Astrocyte (in vitro differentiated cells and primary cell): ENCODE results near the gene CHRD. TPM values are rescaled to one million over a fixed set of nuclear protein-coding genes. Genes with fewer than 3 reads are reported as not detected.
A peak's percentile ranks its signal among the peaks of the same experiment; 100 is the strongest.

ENCODE experiments used
- DNase-seq: peaks from one replicate; pipeline ENCODE4 v3.0.0-alpha.2; 2010; ENCODE audit warnings: low read depth
- FAIRE-seq: peaks from 2 replicates; lab custom pipeline; 2011; peaks lifted over from hg19 to GRCh38; lab: Jason Lieb, UNC
- H2AFZ ChIP-seq: 2 replicates; pipeline ENCODE4 v1.6.0; 2012; ENCODE audit warnings: low read depth, low read length, inconsistent platforms
- H3K27ac ChIP-seq: 2 replicates; pipeline ENCODE4 v1.5.1; 2011; ENCODE audit warnings: low read depth, low read length, inconsistent platforms
- H3K27me3 ChIP-seq: 2 replicates; pipeline ENCODE4 v1.6.0; 2011; ENCODE audit warnings: low read length, inconsistent platforms; ENCODE audit not compliant: insufficient read depth
- H3K36me3 ChIP-seq: 2 replicates; pipeline ENCODE4 v1.5.1; 2011; ENCODE audit warnings: low read length, inconsistent platforms; ENCODE audit not compliant: insufficient read depth
- H3K4me1 ChIP-seq: 2 replicates; pipeline ENCODE4 v1.5.1; 2011; ENCODE audit warnings: low read length, inconsistent platforms; ENCODE audit not compliant: insufficient read depth
- H3K4me2 ChIP-seq: 2 replicates; pipeline ENCODE4 v1.6.0; 2012; ENCODE audit warnings: low read length, inconsistent platforms
- H3K4me3 ChIP-seq: 2 replicates; pipeline ENCODE4 v1.5.1; 2011; ENCODE audit warnings: low read depth, mild to moderate bottlenecking, low read length, inconsistent platforms; ENCODE audit not compliant: insufficient read depth
- H3K79me2 ChIP-seq: 2 replicates; pipeline ENCODE4 v1.6.0; 2012; ENCODE audit warnings: mild to moderate bottlenecking, low read length, inconsistent platforms; ENCODE audit not compliant: insufficient read depth
- H3K9ac ChIP-seq: 2 replicates; pipeline ENCODE4 v1.6.0; 2012; ENCODE audit warnings: mild to moderate bottlenecking, low read length, inconsistent platforms
- H3K9me3 ChIP-seq: 2 replicates; pipeline ENCODE4 v1.5.1; 2012; ENCODE audit warnings: low read depth, mild to moderate bottlenecking, low read length, inconsistent platforms; ENCODE audit not compliant: insufficient read depth
- H4K20me1 ChIP-seq: 2 replicates; pipeline ENCODE4 v1.6.0; 2012; ENCODE audit warnings: low read length, inconsistent platforms; ENCODE audit not compliant: insufficient read depth
- H3K27ac Mint-ChIP-seq: one replicate; pipeline ENCODE4 v1.8.0; 2021; ENCODE audit warnings: mild to moderate bottlenecking, mixed read lengths; ENCODE audit not compliant: unreplicated experiment
- H3K27me3 Mint-ChIP-seq: one replicate; pipeline ENCODE4 v1.8.0; 2021; ENCODE audit warnings: low read depth, mixed read lengths; ENCODE audit not compliant: unreplicated experiment
- H3K36me3 Mint-ChIP-seq: one replicate; pipeline ENCODE4 v1.8.0; 2021; ENCODE audit warnings: low read depth, mixed read lengths; ENCODE audit not compliant: unreplicated experiment
- H3K4me1 Mint-ChIP-seq: one replicate; pipeline ENCODE4 v1.8.0; 2021; ENCODE audit warnings: low read depth, mixed read lengths; ENCODE audit not compliant: unreplicated experiment
- H3K4me3 Mint-ChIP-seq: one replicate; pipeline ENCODE4 v1.8.0; 2021; ENCODE audit warnings: mild to moderate bottlenecking, moderate library complexity, mixed read lengths; ENCODE audit not compliant: unreplicated experiment
- H3K9me3 Mint-ChIP-seq: one replicate; pipeline ENCODE4 v1.8.0; 2021; ENCODE audit warnings: mild to moderate bottlenecking, mixed read lengths; ENCODE audit not compliant: unreplicated experiment
- EZH2 ChIP-seq: IDR thresholded peaks from 2 replicates; pipeline ENCODE4 v1.6.1; 2012; ENCODE audit warnings: mild to moderate bottlenecking, low read length, inconsistent platforms; ENCODE audit not compliant: insufficient read depth
- total RNA-seq: library from RNA; stranded (reverse); gene quantifications from 2 replicates; pipeline ENCODE4 v1.2.1, GENCODE V29; 2021
- TF ChIP-seq, protein P1 (sequence below): IDR thresholded peaks from 2 replicates; pipeline ENCODE4 v1.5.1; 2011; ENCODE audit warnings: low read depth, mild to moderate bottlenecking, inconsistent platforms, low read length, moderate library complexity; ENCODE audit not compliant: insufficient read depth

Gene CHRD
- total RNA-seq, 1 donor from 2014 or later: 3.4 TPM

DNA sequence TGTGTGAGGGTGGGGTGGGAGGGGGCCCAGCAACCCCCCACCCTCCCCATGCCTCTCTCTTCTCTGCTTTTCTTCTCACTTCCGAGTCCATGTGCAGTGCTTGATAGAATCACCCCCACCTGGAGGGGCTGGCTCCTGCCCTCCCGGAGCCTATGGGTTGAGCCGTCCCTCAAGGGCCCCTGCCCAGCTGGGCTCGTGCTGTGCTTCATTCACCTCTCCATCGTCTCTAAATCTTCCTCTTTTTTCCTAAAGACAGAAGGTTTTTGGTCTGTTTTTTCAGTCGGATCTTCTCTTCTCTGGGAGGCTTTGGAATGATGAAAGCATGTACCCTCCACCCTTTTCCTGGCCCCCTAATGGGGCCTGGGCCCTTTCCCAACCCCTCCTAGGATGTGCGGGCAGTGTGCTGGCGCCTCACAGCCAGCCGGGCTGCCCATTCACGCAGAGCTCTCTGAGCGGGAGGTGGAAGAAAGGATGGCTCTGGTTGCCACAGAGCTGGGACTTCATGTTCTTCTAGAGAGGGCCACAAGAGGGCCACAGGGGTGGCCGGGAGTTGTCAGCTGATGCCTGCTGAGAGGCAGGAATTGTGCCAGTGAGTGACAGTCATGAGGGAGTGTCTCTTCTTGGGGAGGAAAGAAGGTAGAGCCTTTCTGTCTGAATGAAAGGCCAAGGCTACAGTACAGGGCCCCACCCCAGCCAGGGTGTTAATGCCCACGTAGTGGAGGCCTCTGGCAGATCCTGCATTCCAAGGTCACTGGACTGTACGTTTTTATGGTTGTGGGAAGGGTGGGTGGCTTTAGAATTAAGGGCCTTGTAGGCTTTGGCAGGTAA, 34.3 kb upstream of the CHRD start:
- no peaks in the 10 kb centered on the region for H3K9me3 ChIP-seq
- H3K79me2 ChIP-seq: peaks cover 2% of the 10 kb centered on the region
- no peak overlapping the region for H2AFZ ChIP-seq
- peak overlapping the region; percentile 33 for H3K9ac ChIP-seq
- TF ChIP-seq EZH2: no peak
- TF ChIP-seq, protein P1, sequence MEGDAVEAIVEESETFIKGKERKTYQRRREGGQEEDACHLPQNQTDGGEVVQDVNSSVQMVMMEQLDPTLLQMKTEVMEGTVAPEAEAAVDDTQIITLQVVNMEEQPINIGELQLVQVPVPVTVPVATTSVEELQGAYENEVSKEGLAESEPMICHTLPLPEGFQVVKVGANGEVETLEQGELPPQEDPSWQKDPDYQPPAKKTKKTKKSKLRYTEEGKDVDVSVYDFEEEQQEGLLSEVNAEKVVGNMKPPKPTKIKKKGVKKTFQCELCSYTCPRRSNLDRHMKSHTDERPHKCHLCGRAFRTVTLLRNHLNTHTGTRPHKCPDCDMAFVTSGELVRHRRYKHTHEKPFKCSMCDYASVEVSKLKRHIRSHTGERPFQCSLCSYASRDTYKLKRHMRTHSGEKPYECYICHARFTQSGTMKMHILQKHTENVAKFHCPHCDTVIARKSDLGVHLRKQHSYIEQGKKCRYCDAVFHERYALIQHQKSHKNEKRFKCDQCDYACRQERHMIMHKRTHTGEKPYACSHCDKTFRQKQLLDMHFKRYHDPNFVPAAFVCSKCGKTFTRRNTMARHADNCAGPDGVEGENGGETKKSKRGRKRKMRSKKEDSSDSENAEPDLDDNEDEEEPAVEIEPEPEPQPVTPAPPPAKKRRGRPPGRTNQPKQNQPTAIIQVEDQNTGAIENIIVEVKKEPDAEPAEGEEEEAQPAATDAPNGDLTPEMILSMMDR: peak; percentile 51
- DNase-seq (no peak), FAIRE-seq (no peak)
- no peak overlapping the region for H3K4me3 ChIP-seq
- Mint-ChIP-seq H3K36me3 (peaks cover 20% of the 10 kb centered on the region), H3K4me1 (peaks cover 38% of the 10 kb centered on the region), H3K27me3 (no peaks in the 10 kb centered on the region), H3K9me3 (no peaks in the 10 kb centered on the region), H3K4me3 (peak overlapping the region; percentile 7), H3K27ac (peak overlapping the region; percentile 78)
- no peaks in the 10 kb centered on the region for H3K27me3 ChIP-seq
- peaks cover 24% of the 10 kb centered on the region for H4K20me1 ChIP-seq
- no peak overlapping the region for H3K27ac ChIP-seq
- H3K4me1 ChIP-seq: peaks cover 26% of the 10 kb centered on the region
- no peak overlapping the region for H3K4me2 ChIP-seq
- H3K36me3 ChIP-seq: no peaks in the 10 kb centered on the region

DNA sequence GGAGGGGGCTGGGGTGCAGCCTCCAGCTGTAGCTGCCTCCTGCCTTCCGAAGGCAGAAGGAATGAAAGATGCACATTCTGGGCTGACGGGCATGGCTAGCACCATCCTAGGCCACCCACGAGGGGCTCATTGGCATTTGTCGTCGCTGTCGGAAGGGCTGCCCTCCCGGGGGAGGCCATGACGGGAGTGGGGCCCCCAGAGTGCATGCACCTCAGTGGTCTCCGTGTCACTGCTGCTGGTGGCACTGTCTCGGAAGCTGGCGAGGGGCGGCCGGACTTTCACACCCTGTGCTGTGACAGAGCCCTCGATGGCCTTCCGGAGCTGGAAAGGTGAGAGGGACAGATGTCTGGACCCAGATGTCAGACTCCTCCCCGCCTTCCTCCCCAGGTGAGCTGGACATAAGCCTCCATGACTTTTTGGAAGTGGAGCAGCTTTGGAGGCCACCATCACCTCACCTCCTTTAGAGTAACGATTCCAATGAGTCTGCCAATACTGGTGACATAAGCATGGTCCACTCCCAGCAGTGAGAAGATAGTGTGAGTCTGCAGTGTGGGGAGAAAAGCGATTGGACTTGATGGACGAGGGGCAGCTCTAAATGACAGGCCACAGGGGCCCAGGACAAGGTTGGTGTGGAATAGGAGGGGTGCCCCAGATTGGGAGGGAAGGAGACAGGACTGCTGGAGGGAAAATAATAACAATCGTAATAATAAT, 33.2 kb upstream of the CHRD start:
- Mint-ChIP-seq H3K27me3 (no peaks in the 10 kb centered on the region), H3K4me3 (no peak overlapping the region), H3K4me1 (peaks cover 34% of the 10 kb centered on the region), H3K27ac (no peak overlapping the region), H3K36me3 (peaks cover 12% of the 10 kb centered on the region), H3K9me3 (no peaks in the 10 kb centered on the region)
- Histone ChIP-seq H4K20me1 (peaks cover 13% of the 10 kb centered on the region), H3K79me2 (no peaks in the 10 kb centered on the region), H3K27me3 (no peaks in the 10 kb centered on the region), H3K9me3 (no peaks in the 10 kb centered on the region), H3K36me3 (no peaks in the 10 kb centered on the region), H3K4me3 (no peak overlapping the region), H3K4me1 (peaks cover 21% of the 10 kb centered on the region), H3K9ac (no peak overlapping the region), H3K27ac (no peak overlapping the region), H2AFZ (no peak overlapping the region), H3K4me2 (no peak overlapping the region)
- TF ChIP-seq, protein P1: no peak
- no peak for TF ChIP-seq EZH2
- DNase-seq: no peak
- FAIRE-seq: no peak
